ENCODE data around the gene KLF9.
A peak's percentile ranks its signal among the peaks of the same experiment; 100 is the strongest.

KLF9 gene

GRCh38 chr9:70413799-70414775, at the start of gene KLF9:
TSS of gene KLF9 (minus strand) at chr9:70414657. CDS start at chr9:70413363, 1,294 bp downstream.
- DNase-seq (ENCODE audit: low spot score): peak; percentile 88

GRCh38 chr9:70463877-70464276, 49.4 kb upstream of the KLF9 start:
- no peak for DNase-seq (ENCODE audit: low spot score)

GRCh38 chr9:70462300-70462699, 47.8 kb upstream of the KLF9 start:
- no peak for DNase-seq (ENCODE audit: low spot score)

- no peak for DNase-seq (ENCODE audit: low spot score)
These were observed 42.8 kb upstream of the KLF9 start for GRCh38 chr9:70457235-70457634.

- no peak for DNase-seq (ENCODE audit: low spot score)
These were observed 41.7 kb upstream of the KLF9 start for GRCh38 chr9:70455993-70456704.

- no peak for DNase-seq (ENCODE audit: low spot score)
These were observed 37.9 kb upstream of the KLF9 start for GRCh38 chr9:70452365-70452764.

- DNase-seq (ENCODE audit: low spot score): no peak
These were observed 37.3 kb upstream of the KLF9 start for GRCh38 chr9:70451765-70452164.

GRCh38 chr9:70450738-70451137, 36.3 kb upstream of the KLF9 start:
- DNase-seq (ENCODE audit: low spot score): no peak

GRCh38 chr9:70449461-70449860, 35.0 kb upstream of the KLF9 start:
- no peak for DNase-seq (ENCODE audit: low spot score)

- DNase-seq (ENCODE audit: low spot score): no peak
These were observed 34.5 kb upstream of the KLF9 start for GRCh38 chr9:70448919-70449318.

GRCh38 chr9:70444904-70445303, 30.4 kb upstream of the KLF9 start:
- no peak for DNase-seq (ENCODE audit: low spot score)

- no peak for DNase-seq (ENCODE audit: low spot score)
These were observed 27.9 kb upstream of the KLF9 start for GRCh38 chr9:70442328-70442848.

- no peak for DNase-seq (ENCODE audit: low spot score)
These were observed 27.2 kb upstream of the KLF9 start for GRCh38 chr9:70441622-70442021.

- DNase-seq (ENCODE audit: low spot score): no peak
These were observed 25.7 kb upstream of the KLF9 start for GRCh38 chr9:70439991-70440706.

- peak; percentile 50 for DNase-seq (ENCODE audit: low spot score)
These were observed 24.0 kb upstream of the KLF9 start for GRCh38 chr9:70438341-70438928.

GRCh38 chr9:70435948-70436347, 21.5 kb upstream of the KLF9 start:
- DNase-seq (ENCODE audit: low spot score): no peak

- DNase-seq (ENCODE audit: low spot score): no peak
These were observed 15.4 kb upstream of the KLF9 start for GRCh38 chr9:70429899-70430298.

GRCh38 chr9:70428781-70429180, 14.3 kb upstream of the KLF9 start:
- DNase-seq (ENCODE audit: low spot score): no peak

GRCh38 chr9:70427161-70427945, 12.9 kb upstream of the KLF9 start:
- no peak for DNase-seq (ENCODE audit: low spot score)

- DNase-seq (ENCODE audit: low spot score): no peak
These were observed 10.7 kb upstream of the KLF9 start for GRCh38 chr9:70425192-70425591.
